Panc1 (cell line): ENCODE results near the gene KIAA1191. TPM values are rescaled to one million over a fixed set of nuclear protein-coding genes. Genes with fewer than 3 reads are reported as not detected.

Experiments
- ATAC-seq: fragments of 200-7000 bp; cut with Tn5 transposase; 2 replicates; pipeline ENCODE4 v1.9.1; 2020; ENCODE audit warnings: mild to moderate bottlenecking, moderate library complexity
- BruUV-seq: library from RNA; stranded (reverse); fragments of 400-500 nt; replicated peaks from 2 replicates; lab custom pipeline; 2021; lab: Mats Ljungman, UMichigan
- CTCF ChIA-PET: fragments of 300-600 bp; sonication (Branson Sonifier 250); formaldehyde crosslinking; loops from one replicate; lab custom pipeline; 2022; ENCODE audit warnings: antibody characterized with exemption; lab: Charles Lee
- POLR2A ChIA-PET: fragments of 300-600 bp; sonication (Branson Sonifier 250); formaldehyde crosslinking; loops from one replicate; lab custom pipeline; 2022; ENCODE audit warnings: antibody characterized with exemption; lab: Charles Lee
- DNase-seq: peaks from one replicate; pipeline ENCODE4 v3.0.0-alpha.2; 2010; ENCODE audit warnings: low read depth, low spot score
- H3K27ac ChIP-seq: 2 replicates; pipeline ENCODE4 v1.5.1; 2011; ENCODE audit warnings: mild to moderate bottlenecking, low read length, inconsistent platforms
- H3K27me3 ChIP-seq: fragments of 200-500 bp; sonication (Bioruptor generic); 2 replicates; pipeline ENCODE4 v1.6.0; 2014; ENCODE audit warnings: low read length, inconsistent platforms; ENCODE audit not compliant: control insufficient read depth, insufficient read depth
- H3K36me3 ChIP-seq: fragments of 200-500 bp; sonication (Bioruptor generic); 2 replicates; pipeline ENCODE4 v1.5.1; 2014; ENCODE audit warnings: inconsistent platforms, mild to moderate bottlenecking, low read length, moderate library complexity; ENCODE audit not compliant: control insufficient read depth, insufficient read depth
- H3K4me1 ChIP-seq: 2 replicates; pipeline ENCODE4 v1.5.1; 2011; ENCODE audit warnings: inconsistent platforms, mild to moderate bottlenecking, low read length, moderate library complexity; ENCODE audit not compliant: control insufficient read depth, insufficient read depth
- H3K4me3 ChIP-seq, 2 experiments: 2 replicates each; pipeline ENCODE4 v1.5.1; 2011 to 2012; ENCODE audit warnings: low read depth in 2 of 2, low read length in 2 of 2, mild to moderate bottlenecking in 2 of 2, inconsistent platforms in 1 of 2, moderate library complexity in 1 of 2
- H3K9me3 ChIP-seq: fragments of 200-500 bp; sonication (Bioruptor generic); 2 replicates; pipeline ENCODE4 v1.5.1; 2014; ENCODE audit warnings: low read depth, mild to moderate bottlenecking, inconsistent platforms, low read length, moderate library complexity; ENCODE audit not compliant: control insufficient read depth, insufficient read depth
- POLR2AphosphoS5 ChIP-seq: IDR thresholded peaks from 2 replicates; pipeline ENCODE4 v1.6.1; 2012; ENCODE audit warnings: mild to moderate bottlenecking, low read depth, low read length, moderate library complexity
- SIN3A ChIP-seq: IDR thresholded peaks from 2 replicates; pipeline ENCODE4 v1.6.1; 2012; ENCODE audit warnings: low read depth, mild to moderate bottlenecking, low read length, moderate library complexity, borderline replicate concordance; ENCODE audit not compliant: insufficient read depth
- TCF7L2 ChIP-seq: IDR thresholded peaks from 2 replicates; pipeline ENCODE4 v1.6.1; 2011; ENCODE audit warnings: mild to moderate bottlenecking, low read depth, low read length, inconsistent platforms
- in situ Hi-C: cut with HindIII; loops from 2 replicates; pipeline ENCODE4 v1.10.0; 2016; ENCODE audit warnings: low sequenced_read_pairs, low pct_unique_long_range_greater_than_20kb
- intact Hi-C: fragments of 100-400 bp; cut with micrococcal nuclease; formaldehyde crosslinking; loops from one replicate; pipeline ENCODE4 v1.10.0; 2022; ENCODE audit not compliant: unreplicated experiment
- total RNA-seq: library from RNA; stranded (reverse); gene quantifications from one replicate; pipeline ENCODE4 v1.2.1, GENCODE V29; 2021; ENCODE audit not compliant: unreplicated experiment
- TF ChIP-seq, protein P1 (sequence below), 2 experiments: IDR thresholded peaks; 2 replicates each; pipeline ENCODE4 v1.6.1; 2011 to 2012; ENCODE audit warnings: low read depth in 2 of 2, control low read depth in 1 of 2, low read length in 1 of 2, mild to moderate bottlenecking in 1 of 2, moderate library complexity in 1 of 2; ENCODE audit not compliant: insufficient read depth in 1 of 2
- TF ChIP-seq, protein P2 (sequence below): fragments of 450-650 bp; IDR thresholded peaks from 2 replicates; pipeline ENCODE4 v1.5.1; 2017; ENCODE audit warnings: mild to moderate bottlenecking

The KIAA1191 gene
- total RNA-seq, 1 experiment from 2014 or later, result 92.3 TPM

GRCh38 chr5:176381423-176381822 lies 19.9 kb upstream of the KIAA1191 start:
- H3K27ac ChIP-seq, result no peak overlapping the region
- TF ChIP-seq POLR2AphosphoS5 (no peak), SIN3A (no peak), TCF7L2 (no peak)
- TF ChIP-seq, protein P1, sequence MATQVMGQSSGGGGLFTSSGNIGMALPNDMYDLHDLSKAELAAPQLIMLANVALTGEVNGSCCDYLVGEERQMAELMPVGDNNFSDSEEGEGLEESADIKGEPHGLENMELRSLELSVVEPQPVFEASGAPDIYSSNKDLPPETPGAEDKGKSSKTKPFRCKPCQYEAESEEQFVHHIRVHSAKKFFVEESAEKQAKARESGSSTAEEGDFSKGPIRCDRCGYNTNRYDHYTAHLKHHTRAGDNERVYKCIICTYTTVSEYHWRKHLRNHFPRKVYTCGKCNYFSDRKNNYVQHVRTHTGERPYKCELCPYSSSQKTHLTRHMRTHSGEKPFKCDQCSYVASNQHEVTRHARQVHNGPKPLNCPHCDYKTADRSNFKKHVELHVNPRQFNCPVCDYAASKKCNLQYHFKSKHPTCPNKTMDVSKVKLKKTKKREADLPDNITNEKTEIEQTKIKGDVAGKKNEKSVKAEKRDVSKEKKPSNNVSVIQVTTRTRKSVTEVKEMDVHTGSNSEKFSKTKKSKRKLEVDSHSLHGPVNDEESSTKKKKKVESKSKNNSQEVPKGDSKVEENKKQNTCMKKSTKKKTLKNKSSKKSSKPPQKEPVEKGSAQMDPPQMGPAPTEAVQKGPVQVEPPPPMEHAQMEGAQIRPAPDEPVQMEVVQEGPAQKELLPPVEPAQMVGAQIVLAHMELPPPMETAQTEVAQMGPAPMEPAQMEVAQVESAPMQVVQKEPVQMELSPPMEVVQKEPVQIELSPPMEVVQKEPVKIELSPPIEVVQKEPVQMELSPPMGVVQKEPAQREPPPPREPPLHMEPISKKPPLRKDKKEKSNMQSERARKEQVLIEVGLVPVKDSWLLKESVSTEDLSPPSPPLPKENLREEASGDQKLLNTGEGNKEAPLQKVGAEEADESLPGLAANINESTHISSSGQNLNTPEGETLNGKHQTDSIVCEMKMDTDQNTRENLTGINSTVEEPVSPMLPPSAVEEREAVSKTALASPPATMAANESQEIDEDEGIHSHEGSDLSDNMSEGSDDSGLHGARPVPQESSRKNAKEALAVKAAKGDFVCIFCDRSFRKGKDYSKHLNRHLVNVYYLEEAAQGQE (IDR thresholded peaks at IDR 0.05; ENCODE audit: insufficient read depth in 1 of 2, low read depth in 2 of 2, low read length in 1 of 2), result no peak
- TF ChIP-seq, protein P2, sequence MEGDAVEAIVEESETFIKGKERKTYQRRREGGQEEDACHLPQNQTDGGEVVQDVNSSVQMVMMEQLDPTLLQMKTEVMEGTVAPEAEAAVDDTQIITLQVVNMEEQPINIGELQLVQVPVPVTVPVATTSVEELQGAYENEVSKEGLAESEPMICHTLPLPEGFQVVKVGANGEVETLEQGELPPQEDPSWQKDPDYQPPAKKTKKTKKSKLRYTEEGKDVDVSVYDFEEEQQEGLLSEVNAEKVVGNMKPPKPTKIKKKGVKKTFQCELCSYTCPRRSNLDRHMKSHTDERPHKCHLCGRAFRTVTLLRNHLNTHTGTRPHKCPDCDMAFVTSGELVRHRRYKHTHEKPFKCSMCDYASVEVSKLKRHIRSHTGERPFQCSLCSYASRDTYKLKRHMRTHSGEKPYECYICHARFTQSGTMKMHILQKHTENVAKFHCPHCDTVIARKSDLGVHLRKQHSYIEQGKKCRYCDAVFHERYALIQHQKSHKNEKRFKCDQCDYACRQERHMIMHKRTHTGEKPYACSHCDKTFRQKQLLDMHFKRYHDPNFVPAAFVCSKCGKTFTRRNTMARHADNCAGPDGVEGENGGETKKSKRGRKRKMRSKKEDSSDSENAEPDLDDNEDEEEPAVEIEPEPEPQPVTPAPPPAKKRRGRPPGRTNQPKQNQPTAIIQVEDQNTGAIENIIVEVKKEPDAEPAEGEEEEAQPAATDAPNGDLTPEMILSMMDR, result no peak
- intact Hi-C loops, result no loop called here
- peaks cover 8% of the 10 kb centered on the region for H3K4me1 ChIP-seq
- no peak for DNase-seq
- POLR2A ChIA-PET, result no interaction called here
- no peak for ATAC-seq
- no peaks in the 10 kb centered on the region for H3K9me3 ChIP-seq
- H3K36me3 ChIP-seq, result peaks cover 26% of the 10 kb centered on the region
- in situ Hi-C loops, result no loop called here
- CTCF ChIA-PET, result interaction anchor here (0.6 kb wide), 1 partner anchor 654 kb away, joined by 3 read pairs; no protein-coding TSS in a partner anchor
- no peak overlapping the region for H3K4me3 ChIP-seq
- BruUV-seq, result no TSS peak
- H3K27me3 ChIP-seq, result no peaks in the 10 kb centered on the region

DNA sequence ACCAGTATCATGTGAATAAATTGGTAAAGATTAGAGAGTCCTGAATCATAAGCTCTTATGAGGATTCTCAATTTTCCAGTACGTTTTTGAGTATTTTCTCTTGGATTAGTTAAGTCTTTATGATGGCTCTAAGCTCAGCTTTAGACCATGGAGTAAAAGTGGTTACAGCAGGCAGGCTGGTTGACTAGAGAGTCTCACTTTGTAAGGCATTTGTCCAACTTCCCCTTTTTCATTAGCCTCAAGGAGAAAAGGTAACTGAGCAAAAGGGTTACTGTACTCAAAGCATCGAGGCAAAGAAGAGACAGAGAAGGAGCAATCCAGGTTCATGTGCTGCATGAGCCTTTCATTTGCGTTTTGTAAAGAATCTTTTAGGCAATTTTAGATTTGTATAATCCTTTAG lies 18.3 kb upstream of the KIAA1191 start:
- peaks cover 16% of the 10 kb centered on the region for H3K36me3 ChIP-seq
- no peak overlapping the region for H3K4me3 ChIP-seq
- ChIA-PET CTCF (no interaction called here), POLR2A (no interaction called here)
- intact Hi-C loops, result no loop called here
- no peak overlapping the region for H3K27ac ChIP-seq
- no peaks in the 10 kb centered on the region for H3K4me1 ChIP-seq
- no peak for DNase-seq
- H3K27me3 ChIP-seq, result no peaks in the 10 kb centered on the region
- TF ChIP-seq TCF7L2, result no peak
- TF ChIP-seq, protein P1 (IDR thresholded peaks at IDR 0.05; ENCODE audit: insufficient read depth in 1 of 2, low read depth in 2 of 2, low read length in 1 of 2), result no peak
- no peak for TF ChIP-seq SIN3A
- TF ChIP-seq, protein P2, result no peak
- TF ChIP-seq POLR2AphosphoS5, result no peak
- BruUV-seq, result no TSS peak
- ATAC-seq, result no peak
- in situ Hi-C loops, result no loop called here
- H3K9me3 ChIP-seq, result no peaks in the 10 kb centered on the region
